IMR-90 (cell line): ENCODE measurements around the gene GNG2.

ENCODE experiments used
- BHLHE40 ChIP-seq: fragments of 150-350 bp; IDR thresholded peaks from 2 replicates; pipeline ENCODE4 v1.6.1; 2016; ENCODE audit warnings: mild to moderate bottlenecking, low read depth, low read length
- CEBPB ChIP-seq: IDR thresholded peaks from 2 replicates; pipeline ENCODE4 v1.6.1; 2012; ENCODE audit warnings: low read depth, low read length, improper control_type of control experiment
- CHD1 ChIP-seq: IDR thresholded peaks from 2 replicates; pipeline ENCODE4 v1.6.1; 2012; ENCODE audit warnings: low read depth, low read length, improper control_type of control experiment
- CTCF ChIP-seq: conservative IDR thresholded peaks from 2 replicates; pipeline ENCODE4 v1.5.1; 2012; ENCODE audit warnings: mild to moderate bottlenecking, low read depth, low read length, improper control_type of control experiment
- FOS ChIP-seq: fragments of 150-350 bp; IDR thresholded peaks from 2 replicates; pipeline ENCODE4 v1.6.1; 2016; ENCODE audit warnings: low read depth, low read length
- POLR2A ChIP-seq: IDR thresholded peaks from 2 replicates; pipeline ENCODE4 v1.6.1; 2012; ENCODE audit warnings: mild to moderate bottlenecking, low read depth, low read length
- RAD21 ChIP-seq: IDR thresholded peaks from 2 replicates; pipeline ENCODE4 v1.6.1; 2012; ENCODE audit warnings: low read length, improper control_type of control experiment

- TF ChIP-seq CTCF (no peak), RAD21 (no peak), POLR2A (no peak), CHD1 (no peak), BHLHE40 (no peak), FOS (no peak), CEBPB (no peak)
Observed at GRCh38 chr14:51818748-51819380, 41.5 kb upstream of the GNG2 start.
